ENCODE results near the gene RBM26. TPM values are rescaled to one million over a fixed set of nuclear protein-coding genes. Genes with fewer than 3 reads are reported as not detected.

RBM26 gene
- total RNA-seq, 1 donor from 2014 or later, result 42.6 TPM

GRCh38 chr13:79409828-79410227, 3.8 kb upstream of the RBM26 start:
- Histone ChIP-seq H3K9ac (ENCODE audit: low read length) (no peak overlapping the region), H3K27ac (ENCODE audit: low read depth, low read length) (no peak overlapping the region), H2AFZ (ENCODE audit: low read depth, low read length) (no peak overlapping the region), H3K4me3 (ENCODE audit: insufficient read depth, low read depth, low read length) (no peak overlapping the region), H3K9me3 (ENCODE audit: insufficient read depth, low read depth, low read length) (no peaks in the 10 kb centered on the region), H3K36me3 (ENCODE audit: insufficient read depth, low read length) (no peaks in the 10 kb centered on the region), H3K79me2 (ENCODE audit: insufficient read depth, low read length) (peaks cover 30% of the 10 kb centered on the region), H4K20me1 (ENCODE audit: insufficient read depth, low read length) (peaks cover 5% of the 10 kb centered on the region), H3K4me2 (ENCODE audit: low read length) (no peak overlapping the region), H3K4me1 (ENCODE audit: insufficient read depth, low read length) (peaks cover 6% of the 10 kb centered on the region), H3K27me3 (ENCODE audit: insufficient read depth, low read length) (no peaks in the 10 kb centered on the region)
- Mint-ChIP-seq H3K36me3 (ENCODE audit: low read depth, unreplicated experiment) (no peaks in the 10 kb centered on the region), H3K4me3 (ENCODE audit: unreplicated experiment) (no peak overlapping the region), H3K27ac (ENCODE audit: unreplicated experiment) (no peak overlapping the region), H3K27me3 (ENCODE audit: low read depth, unreplicated experiment) (no peaks in the 10 kb centered on the region), H3K9me3 (ENCODE audit: unreplicated experiment) (no peaks in the 10 kb centered on the region), H3K4me1 (ENCODE audit: low read depth, unreplicated experiment) (no peaks in the 10 kb centered on the region)
- FAIRE-seq (no peak), DNase-seq (ENCODE audit: low read depth) (no peak)
- TF ChIP-seq, protein P1, sequence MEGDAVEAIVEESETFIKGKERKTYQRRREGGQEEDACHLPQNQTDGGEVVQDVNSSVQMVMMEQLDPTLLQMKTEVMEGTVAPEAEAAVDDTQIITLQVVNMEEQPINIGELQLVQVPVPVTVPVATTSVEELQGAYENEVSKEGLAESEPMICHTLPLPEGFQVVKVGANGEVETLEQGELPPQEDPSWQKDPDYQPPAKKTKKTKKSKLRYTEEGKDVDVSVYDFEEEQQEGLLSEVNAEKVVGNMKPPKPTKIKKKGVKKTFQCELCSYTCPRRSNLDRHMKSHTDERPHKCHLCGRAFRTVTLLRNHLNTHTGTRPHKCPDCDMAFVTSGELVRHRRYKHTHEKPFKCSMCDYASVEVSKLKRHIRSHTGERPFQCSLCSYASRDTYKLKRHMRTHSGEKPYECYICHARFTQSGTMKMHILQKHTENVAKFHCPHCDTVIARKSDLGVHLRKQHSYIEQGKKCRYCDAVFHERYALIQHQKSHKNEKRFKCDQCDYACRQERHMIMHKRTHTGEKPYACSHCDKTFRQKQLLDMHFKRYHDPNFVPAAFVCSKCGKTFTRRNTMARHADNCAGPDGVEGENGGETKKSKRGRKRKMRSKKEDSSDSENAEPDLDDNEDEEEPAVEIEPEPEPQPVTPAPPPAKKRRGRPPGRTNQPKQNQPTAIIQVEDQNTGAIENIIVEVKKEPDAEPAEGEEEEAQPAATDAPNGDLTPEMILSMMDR (IDR thresholded peaks at IDR 0.05; ENCODE audit: insufficient read depth, low read depth, low read length), result no peak
- TF ChIP-seq EZH2 (IDR thresholded peaks at IDR 0.05; ENCODE audit: insufficient read depth, low read length), result no peak

DNA sequence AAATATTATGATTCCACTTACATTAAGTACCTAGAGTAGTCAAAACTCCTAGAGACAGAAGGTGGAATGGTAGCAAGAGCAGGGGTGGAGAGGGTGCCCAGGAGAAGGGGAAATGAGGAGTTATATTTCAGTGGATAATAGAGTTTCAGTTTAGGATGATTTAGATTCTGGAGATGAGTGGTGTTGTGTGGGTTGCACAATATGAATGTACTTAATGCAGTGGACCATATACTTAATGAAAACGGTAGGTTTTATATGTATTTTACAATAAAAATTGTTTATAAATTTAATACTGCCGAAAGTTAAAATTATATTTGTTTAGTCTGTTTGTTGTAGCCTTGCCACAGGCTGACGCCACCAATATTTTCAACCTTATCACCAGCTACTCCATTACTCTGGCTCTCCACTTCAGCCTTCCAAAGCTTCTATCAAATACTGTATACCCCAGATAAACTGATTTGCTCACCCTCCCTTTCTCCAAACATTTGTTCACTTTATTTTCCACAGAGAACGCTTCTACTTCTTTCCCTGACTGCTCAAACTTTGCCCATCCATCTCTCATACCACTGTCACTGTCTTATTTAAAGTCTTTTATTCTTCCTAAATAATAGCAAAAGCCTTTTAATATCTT, 1.4 kb upstream of the RBM26 start:
- Histone ChIP-seq H3K9me3 (ENCODE audit: insufficient read depth, low read depth, low read length) (no peaks in the 10 kb centered on the region), H3K36me3 (ENCODE audit: insufficient read depth, low read length) (no peaks in the 10 kb centered on the region), H3K27ac (ENCODE audit: low read depth, low read length) (no peak overlapping the region), H3K27me3 (ENCODE audit: insufficient read depth, low read length) (no peaks in the 10 kb centered on the region), H3K79me2 (ENCODE audit: insufficient read depth, low read length) (peaks cover 54% of the 10 kb centered on the region), H3K9ac (ENCODE audit: low read length) (peak overlapping the region; percentile 99), H3K4me3 (ENCODE audit: insufficient read depth, low read depth, low read length) (no peak overlapping the region), H3K4me2 (ENCODE audit: low read length) (peak overlapping the region; percentile 93), H2AFZ (ENCODE audit: low read depth, low read length) (no peak overlapping the region), H4K20me1 (ENCODE audit: insufficient read depth, low read length) (peaks cover 28% of the 10 kb centered on the region), H3K4me1 (ENCODE audit: insufficient read depth, low read length) (peaks cover 22% of the 10 kb centered on the region)
- Mint-ChIP-seq H3K27me3 (ENCODE audit: low read depth, unreplicated experiment) (no peaks in the 10 kb centered on the region), H3K27ac (ENCODE audit: unreplicated experiment) (peak overlapping the region; percentile 3), H3K36me3 (ENCODE audit: low read depth, unreplicated experiment) (no peaks in the 10 kb centered on the region), H3K4me1 (ENCODE audit: low read depth, unreplicated experiment) (peaks cover 7% of the 10 kb centered on the region), H3K4me3 (ENCODE audit: unreplicated experiment) (peak overlapping the region; percentile 18), H3K9me3 (ENCODE audit: unreplicated experiment) (no peaks in the 10 kb centered on the region)
- FAIRE-seq (no peak), DNase-seq (ENCODE audit: low read depth) (no peak)
- TF ChIP-seq, protein P1 (IDR thresholded peaks at IDR 0.05; ENCODE audit: insufficient read depth, low read depth, low read length), result no peak
- no peak for TF ChIP-seq EZH2 (IDR thresholded peaks at IDR 0.05; ENCODE audit: insufficient read depth, low read length)

DNA sequence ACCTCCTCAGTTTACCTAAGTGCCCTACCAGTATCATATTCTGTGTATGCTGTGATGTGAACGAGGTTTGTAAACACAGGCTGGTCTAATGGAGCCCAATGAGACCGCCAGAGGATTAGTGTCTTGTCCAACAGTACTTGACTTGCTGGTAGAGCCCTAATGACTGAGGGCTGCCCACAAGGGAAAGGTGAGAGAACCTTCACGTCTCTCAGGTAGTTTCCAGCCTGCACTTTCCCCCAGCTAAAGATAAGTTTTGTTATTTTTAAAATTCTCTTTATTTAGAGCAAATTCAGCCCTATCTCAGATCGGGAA, 498 bp upstream of the RBM26 start:
- Mint-ChIP-seq H3K36me3 (ENCODE audit: low read depth, unreplicated experiment) (no peaks in the 10 kb centered on the region), H3K27ac (ENCODE audit: unreplicated experiment) (peak overlapping the region; percentile 96), H3K9me3 (ENCODE audit: unreplicated experiment) (no peaks in the 10 kb centered on the region), H3K27me3 (ENCODE audit: low read depth, unreplicated experiment) (no peaks in the 10 kb centered on the region), H3K4me1 (ENCODE audit: low read depth, unreplicated experiment) (peaks cover 12% of the 10 kb centered on the region), H3K4me3 (ENCODE audit: unreplicated experiment) (peak overlapping the region; percentile 92)
- Histone ChIP-seq H3K27ac (ENCODE audit: low read depth, low read length) (peak overlapping the region; percentile 98), H3K9ac (ENCODE audit: low read length) (peak overlapping the region; percentile 99), H3K79me2 (ENCODE audit: insufficient read depth, low read length) (peaks cover 63% of the 10 kb centered on the region), H3K27me3 (ENCODE audit: insufficient read depth, low read length) (no peaks in the 10 kb centered on the region), H3K4me3 (ENCODE audit: insufficient read depth, low read depth, low read length) (peak overlapping the region; percentile 86), H3K4me2 (ENCODE audit: low read length) (peak overlapping the region; percentile 93), H3K9me3 (ENCODE audit: insufficient read depth, low read depth, low read length) (no peaks in the 10 kb centered on the region), H3K36me3 (ENCODE audit: insufficient read depth, low read length) (no peaks in the 10 kb centered on the region), H3K4me1 (ENCODE audit: insufficient read depth, low read length) (peaks cover 23% of the 10 kb centered on the region), H4K20me1 (ENCODE audit: insufficient read depth, low read length) (peaks cover 35% of the 10 kb centered on the region), H2AFZ (ENCODE audit: low read depth, low read length) (peak overlapping the region; percentile 97)
- FAIRE-seq (no peak), DNase-seq (ENCODE audit: low read depth) (no peak)
- TF ChIP-seq, protein P1 (IDR thresholded peaks at IDR 0.05; ENCODE audit: insufficient read depth, low read depth, low read length), result no peak
- TF ChIP-seq EZH2 (IDR thresholded peaks at IDR 0.05; ENCODE audit: insufficient read depth, low read length), result no peak

All from astrocyte (in vitro differentiated cells and primary cell).